Aorta (tissue), 5 donors: ENCODE results near the gene METTL26. TPM values are rescaled to one million over a fixed set of nuclear protein-coding genes. Genes with fewer than 3 reads are reported as not detected.

Experiments
- ATAC-seq: fragments of 200-7000 bp; cut with Tn5 transposase; one replicate; pipeline ENCODE4 v1.9.1; 2022; ENCODE audit warnings: moderate library complexity; ENCODE audit not compliant: low FRiP score
- DNase-seq, 2 donors: peaks; one replicate each; pipeline ENCODE4 v3.0.0-alpha.2; 2020
- H3K27ac ChIP-seq, 2 donors: one replicate each; pipeline ENCODE4 v1.5.1; 2013; ENCODE audit warnings: low read length in 2 of 2, mild to moderate bottlenecking in 2 of 2, moderate library complexity in 2 of 2, control low read depth in 1 of 2, inconsistent platforms in 1 of 2, low read depth in 1 of 2
- H3K27me3 ChIP-seq, 2 donors: one replicate each; pipeline ENCODE4 v1.6.1; 2013; ENCODE audit warnings: control low read depth in 1 of 2, low read length in 1 of 2, mild to moderate bottlenecking in 1 of 2, moderate library complexity in 1 of 2; ENCODE audit not compliant: insufficient read depth in 2 of 2, control insufficient read depth in 1 of 2
- H3K36me3 ChIP-seq, 2 donors: one replicate each; pipeline ENCODE4 v1.6.1; 2013; ENCODE audit warnings: control low read depth in 1 of 2, low read length in 1 of 2, mild to moderate bottlenecking in 1 of 2; ENCODE audit not compliant: insufficient read depth in 2 of 2, control insufficient read depth in 1 of 2
- H3K4me1 ChIP-seq, 2 donors: one replicate each; pipeline ENCODE4 v1.6.1; 2013; ENCODE audit warnings: low read length in 2 of 2, control low read depth in 1 of 2, mild to moderate bottlenecking in 1 of 2, moderate library complexity in 1 of 2; ENCODE audit not compliant: insufficient read depth in 2 of 2, control insufficient read depth in 1 of 2
- H3K4me3 ChIP-seq, 2 donors: one replicate each; pipeline ENCODE4 v1.5.1; 2013; ENCODE audit warnings: low read length in 2 of 2, control low read depth in 1 of 2, mild to moderate bottlenecking in 1 of 2
- H3K9me3 ChIP-seq: one replicate; pipeline ENCODE4 v1.6.1; 2013; ENCODE audit warnings: mild to moderate bottlenecking, low read length; ENCODE audit not compliant: control insufficient read depth
- WGBS, 2 donors: extraction: QIAGEN DNeasy Blood & Tissue Kit; methylation state at CpG; one replicate each; pipeline ENCODE4 v1.1.7; 2013; 5-methylcytosine and 5-hydroxymethylcytosine counted together
- intact Hi-C, 2 donors: fragments of 100-400 bp; cut with DNase I; formaldehyde crosslinking; loops; one replicate each; pipeline versions ENCODE4 v1.14.2 to v1.15.0; 2022
- polyA plus RNA-seq, 2 donors: library from polyadenylated mRNA; stranded (reverse); fragments of 200-250 nt; gene quantifications; one replicate each; pipeline ENCODE4 v1.2.3, GENCODE V29; 2013
- total RNA-seq, 2 donors: library from RNA; stranded (reverse); fragmentation: NEBNext Ultra II Directional; extraction: Animal tissue kit (Norgen Biotek cat#: 25700); gene quantifications; one replicate each; pipeline ENCODE4 v1.2.1, GENCODE V29; 2021
- donor health status: healthy with polysubstance abuse.
- donor health status: Bipolar disorder and iron deficiency.
- donor health status: DM: no; HTN: no; CAD: no.
- donor health status: DM: no; HTN: no; CAD: no.
- donor health status: DM: yes; HTN: yes; CAD: no.

METTL26 gene
- total and polyA plus RNA-seq, 4 donors: 45.2 to 158 (median 75.4) TPM

DNA sequence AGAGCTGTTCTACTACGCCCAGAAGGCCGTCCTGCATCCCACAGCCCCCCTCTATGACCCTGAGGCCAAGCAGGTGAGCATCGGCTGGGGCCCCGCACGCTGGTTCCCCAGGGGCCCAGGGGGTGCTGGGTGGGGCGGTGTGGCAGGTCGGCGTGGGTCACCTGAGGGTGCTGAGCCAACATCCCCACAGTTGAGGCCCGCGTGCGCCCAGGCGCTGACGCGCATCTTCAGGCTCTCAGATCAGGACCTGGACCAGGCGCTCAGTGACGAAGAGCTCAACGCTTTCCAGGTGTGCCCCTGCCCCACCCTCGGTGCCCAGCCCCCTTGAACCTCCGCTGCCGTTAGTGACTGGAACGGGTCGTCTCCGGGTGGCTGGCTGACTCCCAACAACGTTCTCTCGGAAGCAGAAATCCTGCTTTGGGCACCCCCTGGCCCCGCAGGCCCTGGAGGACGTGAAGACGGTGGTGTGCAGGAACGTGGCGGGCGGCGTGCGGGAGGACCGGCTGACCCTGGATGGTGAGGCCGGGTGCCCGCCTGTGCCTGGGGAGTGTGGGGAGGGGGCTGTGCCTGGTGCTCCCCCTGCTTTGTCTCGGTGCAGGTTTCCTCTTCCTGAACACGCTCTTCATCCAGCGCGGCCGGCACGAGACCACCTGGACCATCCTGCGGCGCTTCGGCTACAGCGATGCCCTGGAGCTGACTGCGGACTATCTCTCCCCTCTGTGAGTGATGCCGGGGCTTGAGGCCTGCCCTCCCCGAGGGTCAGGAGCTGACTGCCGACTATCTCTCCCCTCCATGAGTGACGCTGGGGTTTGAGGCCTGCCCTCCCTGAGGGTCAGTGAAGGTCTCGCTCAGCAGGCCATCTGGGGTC lies 34.6 kb upstream of the METTL26 start:
- Histone ChIP-seq H3K27ac (no peak overlapping the region), H3K36me3 (peaks cover 0 to 14% of the 10 kb centered on the region in 2 donors), H3K4me3 (no peak overlapping the region), H3K27me3 (no peaks in the 10 kb centered on the region), H3K4me1 (no peaks in the 10 kb centered on the region), H3K9me3 (no peaks in the 10 kb centered on the region)
- DNase-seq: no peak
- 91% methylated on average over 43 to 52 of the region's 52 CpGs for WGBS, 2 donors
- no peak for ATAC-seq
- intact Hi-C loops: no loop called here

DNA sequence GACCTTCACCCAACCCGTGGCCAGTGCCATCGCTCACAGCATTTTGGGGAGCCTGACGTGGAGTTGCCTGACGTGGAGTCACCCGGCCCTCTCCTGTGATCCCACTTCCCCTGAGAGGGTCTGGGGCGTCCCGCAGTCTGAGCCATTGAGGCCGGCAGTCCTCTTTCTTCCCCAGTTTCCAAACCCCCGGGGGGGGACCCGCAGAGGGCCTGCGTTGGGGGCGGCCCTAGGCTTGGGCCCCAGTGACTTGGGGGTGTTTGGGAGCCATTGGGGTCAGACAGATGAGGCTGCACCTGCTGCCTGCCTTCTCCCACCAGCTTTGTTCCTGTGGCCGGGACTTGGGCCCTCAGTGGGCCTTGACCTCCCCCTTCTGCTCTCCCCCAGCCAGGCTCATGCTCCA lies 33.6 kb upstream of the METTL26 start:
- intact Hi-C loops: loop anchor here in 1 of 2 donors (10.0 kb wide), 1 partner anchor 275 kb away; the partner anchor contains the start of gene NME4
- Histone ChIP-seq H3K27ac (no peak overlapping the region), H3K4me3 (no peak overlapping the region), H3K36me3 (peaks cover 0 to 14% of the 10 kb centered on the region in 2 donors), H3K9me3 (no peaks in the 10 kb centered on the region), H3K27me3 (no peaks in the 10 kb centered on the region), H3K4me1 (no peaks in the 10 kb centered on the region)
- no peak for ATAC-seq
- 90 to 92% methylated on average over 13 of the region's 13 CpGs for WGBS, 2 donors
- DNase-seq: no peak

GRCh38 chr16:668519-669171 lies 32.5 kb upstream of the METTL26 start:
- H3K36me3 ChIP-seq: peaks cover 0 to 14% of the 10 kb centered on the region in 2 donors
- H3K27me3 ChIP-seq: no peaks in the 10 kb centered on the region
- H3K4me3 ChIP-seq: peak overlapping the region; percentile 11 to 74
- no peak overlapping the region for H3K27ac ChIP-seq
- H3K9me3 ChIP-seq: no peaks in the 10 kb centered on the region
- DNase-seq (no peak), ATAC-seq (no peak)
- intact Hi-C loops: loop anchor here in 1 of 2 donors (10.0 kb wide), 1 partner anchor 274 kb away; the partner anchor contains the start of gene NME4
- H3K4me1 ChIP-seq: no peaks in the 10 kb centered on the region
- WGBS, 2 donors: 6% methylated on average over 49 to 50 of the region's 50 CpGs

DNA sequence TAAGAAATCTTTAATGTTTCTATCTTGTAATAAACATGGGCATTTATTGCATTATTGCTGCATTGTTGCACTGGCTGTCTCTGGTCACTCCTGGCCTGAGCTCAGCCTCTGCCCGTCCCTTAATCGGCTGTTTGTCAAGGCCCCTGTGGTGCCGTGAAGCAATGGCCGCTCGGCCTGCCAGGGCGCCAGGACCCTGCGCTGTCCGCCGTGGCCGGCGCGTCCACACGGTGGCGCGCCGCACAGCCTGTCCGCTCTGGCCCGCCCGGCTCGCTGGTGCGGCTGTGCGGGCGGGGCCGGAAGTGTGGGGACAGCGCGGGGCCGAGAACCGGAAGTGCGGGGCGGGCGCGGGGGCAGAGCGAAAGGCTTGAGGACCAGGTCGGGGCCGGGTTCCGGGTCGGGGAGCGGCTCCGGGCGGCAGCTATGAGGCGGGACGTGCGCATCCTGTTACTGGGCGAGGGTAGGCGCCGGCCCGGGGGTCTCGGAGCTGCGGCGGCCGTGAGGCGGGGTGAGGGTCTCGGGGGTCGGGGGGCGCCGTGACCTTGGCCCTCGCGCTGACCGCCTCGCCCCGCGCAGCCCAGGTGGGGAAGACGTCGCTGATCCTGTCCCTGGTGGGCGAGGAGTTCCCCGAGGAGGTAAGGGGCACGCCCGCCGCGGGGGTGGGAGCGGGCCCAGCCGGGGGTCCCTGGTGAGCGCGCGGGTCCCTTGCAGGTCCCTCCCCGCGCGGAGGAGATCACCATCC lies 31.8 kb upstream of the METTL26 start, which contains the start of gene RHOT2:
Gene RHOT2, plus strand, starts transcription at position 353 of the 739 bp plus-strand sequence. Its CDS starts 68 bp downstream, at position 421.
- 0% methylated on average over 50 to 78 of the region's 78 CpGs for WGBS, 2 donors
- Histone ChIP-seq H3K4me3 (peak within 1 kb of the TSS; percentile 11 to 74), H3K36me3 (peaks cover 0 to 12% of the 10 kb centered on the region in 2 donors), H3K9me3 (no peaks in the 10 kb centered on the region), H3K27ac (no peak within 1 kb of the TSS), H3K4me1 (no peaks in the 10 kb centered on the region), H3K27me3 (no peaks in the 10 kb centered on the region)
- ATAC-seq: peak; percentile 94
- peak; percentile 96 to 98 for DNase-seq
- intact Hi-C loops: loop anchor here in 1 of 2 donors (10.0 kb wide), 1 partner anchor 273 kb away; the partner anchor contains the start of gene NME4

DNA sequence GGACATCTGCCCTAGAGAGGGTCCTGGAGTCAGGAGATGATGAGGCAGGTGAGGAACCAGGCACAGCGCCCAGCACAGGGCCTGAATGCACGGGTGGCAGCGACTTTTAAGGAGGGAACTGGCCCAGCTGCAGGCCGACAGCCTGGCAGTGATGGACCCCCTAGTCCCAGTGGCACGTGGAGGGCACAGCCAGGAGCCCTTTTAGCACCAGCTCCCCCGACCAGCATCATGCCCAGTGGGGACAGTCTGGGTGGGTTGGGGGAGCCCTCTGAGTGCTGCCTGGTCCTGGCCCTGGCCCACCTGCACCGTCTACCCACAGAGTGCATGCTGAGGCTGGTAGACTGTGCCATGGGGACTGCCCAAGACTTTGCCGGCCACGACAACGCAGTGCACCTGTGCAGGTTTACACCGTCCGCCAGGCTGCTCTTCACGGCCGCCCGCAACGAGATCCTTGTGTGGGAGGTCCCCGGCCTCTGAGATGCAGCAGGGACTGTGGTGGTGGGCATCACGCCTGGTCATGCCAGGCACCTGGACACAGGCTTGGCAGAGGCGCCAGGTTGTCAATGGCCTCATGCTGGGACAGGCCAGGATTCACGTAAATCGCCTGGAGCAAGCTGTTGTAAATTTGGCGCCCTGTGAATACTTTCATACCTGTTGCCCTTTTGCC lies 31.1 kb upstream of the METTL26 start:
- WGBS, 2 donors: 82% methylated on average over 22 of the region's 22 CpGs
- Histone ChIP-seq H3K27me3 (no peaks in the 10 kb centered on the region), H3K4me1 (no peaks in the 10 kb centered on the region), H3K9me3 (no peaks in the 10 kb centered on the region), H3K4me3 (no peak overlapping the region), H3K36me3 (peaks cover 0 to 6% of the 10 kb centered on the region in 2 donors), H3K27ac (no peak overlapping the region)
- DNase-seq (no peak), ATAC-seq (no peak)
- intact Hi-C loops: loop anchor here in 1 of 2 donors (10.0 kb wide), 1 partner anchor 272 kb away; the partner anchor contains the start of gene NME4

DNA sequence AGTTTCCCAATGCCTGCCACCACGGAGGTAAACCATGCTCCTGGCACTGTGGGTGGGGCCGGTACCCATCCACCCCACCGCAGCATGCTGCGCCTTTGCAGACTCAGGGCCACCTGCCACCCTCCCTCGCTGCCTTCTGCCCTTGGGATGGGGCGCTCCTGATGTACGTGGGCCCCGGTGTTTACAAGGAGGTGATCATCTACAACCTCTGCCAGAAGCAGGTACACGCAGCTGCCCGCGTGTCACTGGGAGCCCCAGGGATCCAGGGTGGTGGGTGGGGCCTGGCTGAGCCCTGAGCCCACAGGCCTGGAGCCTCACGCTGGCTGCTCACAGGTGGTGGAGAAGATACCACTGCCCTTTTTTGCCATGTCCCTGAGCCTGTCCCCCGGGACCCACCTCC lies 30.5 kb upstream of the METTL26 start:
- no peak for DNase-seq
- no peak for ATAC-seq
- intact Hi-C loops: loop anchor here in 1 of 2 donors (10.0 kb wide), 1 partner anchor 272 kb away; the partner anchor contains the start of gene NME4
- H3K4me3 ChIP-seq: no peak overlapping the region
- peaks cover 0 to 2% of the 10 kb centered on the region in 2 donors for H3K36me3 ChIP-seq
- no peaks in the 10 kb centered on the region for H3K27me3 ChIP-seq
- no peaks in the 10 kb centered on the region for H3K9me3 ChIP-seq
- H3K4me1 ChIP-seq: no peaks in the 10 kb centered on the region
- WGBS, 2 donors: 90 to 96% methylated on average over 12 to 13 of the region's 13 CpGs
- no peak overlapping the region for H3K27ac ChIP-seq

DNA sequence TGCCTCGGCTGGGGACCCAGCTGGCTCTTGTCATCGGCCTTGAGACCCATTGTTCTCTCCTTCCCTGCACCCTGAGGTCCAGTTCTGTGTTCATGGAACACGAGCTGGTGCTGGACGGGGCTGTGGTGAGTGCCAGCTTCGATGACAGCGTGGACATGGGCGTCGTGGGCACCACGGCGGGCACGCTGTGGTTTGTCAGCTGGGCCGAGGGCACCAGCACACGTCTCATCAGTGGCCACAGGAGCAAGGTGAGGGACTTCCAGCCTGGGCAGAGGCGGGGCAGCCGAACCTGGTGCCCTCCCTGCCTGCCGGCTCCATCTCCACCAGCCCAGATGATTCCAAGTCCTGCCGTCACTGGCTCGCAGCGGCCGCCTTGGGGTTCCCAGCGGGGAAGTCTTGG lies 26.5 kb upstream of the METTL26 start:
- WGBS, 2 donors: 94% methylated on average over 21 of the region's 21 CpGs
- H3K4me3 ChIP-seq: no peak overlapping the region
- H3K27ac ChIP-seq: no peak overlapping the region
- H3K9me3 ChIP-seq: no peaks in the 10 kb centered on the region
- H3K36me3 ChIP-seq: no peaks in the 10 kb centered on the region
- H3K4me1 ChIP-seq: no peaks in the 10 kb centered on the region
- intact Hi-C loops: loop anchor here in 1 of 2 donors (10.0 kb wide), 1 partner anchor 268 kb away; the partner anchor contains the start of gene NME4
- DNase-seq (no peak), ATAC-seq (no peak)
- H3K27me3 ChIP-seq: no peaks in the 10 kb centered on the region

GRCh38 chr16:662095-662494 lies 26.0 kb upstream of the METTL26 start:
- WGBS, 2 donors: 94 to 97% methylated on average over 19 of the region's 19 CpGs
- DNase-seq (no peak), ATAC-seq (no peak)
- H3K4me3 ChIP-seq: no peak overlapping the region
- H3K9me3 ChIP-seq: no peaks in the 10 kb centered on the region
- H3K36me3 ChIP-seq: no peaks in the 10 kb centered on the region
- no peak overlapping the region for H3K27ac ChIP-seq
- H3K27me3 ChIP-seq: no peaks in the 10 kb centered on the region
- H3K4me1 ChIP-seq: no peaks in the 10 kb centered on the region
- intact Hi-C loops: loop anchor here in 1 of 2 donors (10.0 kb wide), 1 partner anchor 267 kb away; the partner anchor contains the start of gene NME4
